Measurements from ENCODE around the gene CDA.

Gene CDA

GRCh38 chr1:20587661-20588053, 1.2 kb upstream of the CDA start:
- TF ChIP-seq, protein P1, sequence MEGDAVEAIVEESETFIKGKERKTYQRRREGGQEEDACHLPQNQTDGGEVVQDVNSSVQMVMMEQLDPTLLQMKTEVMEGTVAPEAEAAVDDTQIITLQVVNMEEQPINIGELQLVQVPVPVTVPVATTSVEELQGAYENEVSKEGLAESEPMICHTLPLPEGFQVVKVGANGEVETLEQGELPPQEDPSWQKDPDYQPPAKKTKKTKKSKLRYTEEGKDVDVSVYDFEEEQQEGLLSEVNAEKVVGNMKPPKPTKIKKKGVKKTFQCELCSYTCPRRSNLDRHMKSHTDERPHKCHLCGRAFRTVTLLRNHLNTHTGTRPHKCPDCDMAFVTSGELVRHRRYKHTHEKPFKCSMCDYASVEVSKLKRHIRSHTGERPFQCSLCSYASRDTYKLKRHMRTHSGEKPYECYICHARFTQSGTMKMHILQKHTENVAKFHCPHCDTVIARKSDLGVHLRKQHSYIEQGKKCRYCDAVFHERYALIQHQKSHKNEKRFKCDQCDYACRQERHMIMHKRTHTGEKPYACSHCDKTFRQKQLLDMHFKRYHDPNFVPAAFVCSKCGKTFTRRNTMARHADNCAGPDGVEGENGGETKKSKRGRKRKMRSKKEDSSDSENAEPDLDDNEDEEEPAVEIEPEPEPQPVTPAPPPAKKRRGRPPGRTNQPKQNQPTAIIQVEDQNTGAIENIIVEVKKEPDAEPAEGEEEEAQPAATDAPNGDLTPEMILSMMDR (IDR thresholded peaks at IDR 0.05) = no peak
- peak overlapping the region; percentile 98 for H3K27ac ChIP-seq
- peaks cover 12% of the 10 kb centered on the region for H3K36me3 ChIP-seq
- H3K4me1 ChIP-seq (ENCODE audit: control insufficient read depth in 1 of 2, insufficient read depth in 1 of 2, low read depth in 1 of 2, low read length in 1 of 2) = peaks cover 42 to 59% of the 10 kb centered on the region in 2 experiments
- H3K9me3 ChIP-seq = no peaks in the 10 kb centered on the region
- H3K4me3 ChIP-seq (ENCODE audit: low read depth in 1 of 2, low read length in 1 of 2) = no peak overlapping the region
- no peaks in the 10 kb centered on the region for H3K27me3 ChIP-seq

DNA sequence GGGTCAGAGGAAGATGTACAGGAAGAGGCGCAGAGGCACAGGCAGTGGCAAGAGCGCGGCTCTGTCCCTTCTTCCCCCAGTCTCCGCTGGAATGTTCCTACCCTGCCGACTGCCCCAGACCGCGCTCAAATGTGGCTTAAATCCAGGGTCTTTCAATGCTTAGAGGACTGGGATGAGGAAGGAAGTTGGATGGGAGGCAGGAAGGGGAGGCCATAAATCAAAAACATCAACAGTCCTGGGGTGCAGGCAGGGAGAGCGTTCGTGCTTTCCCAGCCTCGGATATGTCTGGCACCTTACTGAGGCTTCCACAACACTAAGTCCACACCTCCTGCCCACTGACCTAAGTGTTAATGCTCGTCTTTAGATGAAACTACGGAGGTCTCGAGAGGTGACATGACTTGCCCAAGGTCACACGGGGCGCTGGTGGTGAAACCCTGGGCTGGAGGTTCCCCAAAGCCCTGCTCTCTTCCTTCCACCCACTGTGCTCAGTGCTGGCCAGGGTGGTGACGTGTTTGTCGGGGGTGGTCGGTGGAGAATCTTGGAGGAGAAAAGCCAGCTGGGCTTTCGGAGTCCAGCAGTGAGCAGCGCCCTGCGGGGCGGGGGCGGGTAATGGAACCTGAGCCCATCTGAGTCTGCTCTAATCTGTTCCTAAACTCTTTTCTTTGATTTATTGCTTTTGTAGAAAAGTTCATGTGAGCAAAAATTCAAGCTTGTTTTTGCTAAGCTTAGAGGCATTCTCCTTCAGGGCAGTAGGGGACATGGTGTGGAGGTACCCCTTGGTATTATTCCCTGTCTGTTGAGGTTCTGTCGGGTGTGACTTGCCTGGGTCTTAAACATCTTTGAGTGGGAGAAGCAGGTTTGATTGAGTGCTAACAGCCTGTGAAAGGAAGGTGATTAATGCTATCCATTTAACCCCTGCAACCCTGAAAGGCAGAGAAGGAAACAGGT, 708 bp downstream of the CDA start:
- Histone ChIP-seq H3K27ac (peak overlapping the region; percentile 98), H3K27me3 (no peaks in the 10 kb centered on the region), H3K36me3 (peaks cover 31% of the 10 kb centered on the region), H3K9me3 (no peaks in the 10 kb centered on the region), H3K4me1 (ENCODE audit: control insufficient read depth in 1 of 2, insufficient read depth in 1 of 2, low read depth in 1 of 2, low read length in 1 of 2) (peaks cover 61 to 79% of the 10 kb centered on the region in 2 experiments), H3K4me3 (ENCODE audit: low read depth in 1 of 2, low read length in 1 of 2) (peak overlapping the region; percentile 85 to 98)
- TF ChIP-seq, protein P1 (IDR thresholded peaks at IDR 0.05) = no peak

DNA sequence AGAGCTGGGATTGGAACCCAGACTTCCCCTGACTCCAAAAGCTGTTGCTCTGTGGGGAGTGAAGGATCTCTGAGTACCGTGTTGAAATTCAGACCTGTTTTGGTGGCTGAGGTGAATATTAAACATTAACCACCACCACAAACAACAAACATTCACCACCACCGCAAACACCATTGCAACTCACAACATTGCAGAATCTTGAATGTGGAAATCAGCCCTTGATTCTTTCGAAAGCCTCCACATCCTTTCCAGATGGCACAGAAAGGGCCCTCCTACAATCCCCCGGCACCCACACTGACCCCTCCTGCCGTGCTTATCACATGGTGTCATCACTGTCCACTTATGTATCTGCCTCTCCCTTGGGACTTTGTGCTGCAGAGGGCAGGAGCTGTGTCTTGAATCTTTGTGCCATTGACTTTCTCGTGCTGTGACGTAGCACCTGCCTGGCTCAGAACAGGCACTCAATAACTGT, 1.4 kb downstream of the CDA start:
- H3K9me3 ChIP-seq = no peaks in the 10 kb centered on the region
- TF ChIP-seq, protein P1 (IDR thresholded peaks at IDR 0.05) = peak; percentile 9
- H3K36me3 ChIP-seq = peaks cover 39% of the 10 kb centered on the region
- H3K27ac ChIP-seq = peak overlapping the region; percentile 98
- no peaks in the 10 kb centered on the region for H3K27me3 ChIP-seq
- H3K4me3 ChIP-seq (ENCODE audit: low read depth in 1 of 2, low read length in 1 of 2) = peak overlapping the region; percentile 85 to 98
- H3K4me1 ChIP-seq (ENCODE audit: control insufficient read depth in 1 of 2, insufficient read depth in 1 of 2, low read depth in 1 of 2, low read length in 1 of 2) = peaks cover 68 to 82% of the 10 kb centered on the region in 2 experiments

DNA sequence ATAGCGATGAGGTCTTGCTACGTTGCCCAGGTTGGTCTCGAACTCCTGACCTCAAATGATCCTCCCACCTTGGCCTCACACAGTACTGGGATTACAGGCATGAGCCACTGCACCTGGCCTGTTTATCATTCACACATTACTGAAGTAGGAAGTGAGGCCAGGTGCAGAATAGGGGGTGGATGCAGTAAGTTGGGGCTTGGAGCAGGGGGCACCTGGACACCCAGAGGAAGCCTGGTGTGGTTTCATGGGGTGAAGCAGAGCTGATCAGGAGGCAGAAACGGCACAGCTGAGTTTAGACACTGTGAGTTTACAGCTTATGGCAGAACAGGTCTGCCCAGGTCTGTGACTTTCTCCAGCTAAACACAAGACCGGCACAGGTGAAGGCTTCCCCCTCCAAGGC, 4.9 kb downstream of the CDA start:
- TF ChIP-seq, protein P1 (IDR thresholded peaks at IDR 0.05) = no peak
- Histone ChIP-seq H3K36me3 (peaks cover 41% of the 10 kb centered on the region), H3K27ac (peak overlapping the region; percentile 98), H3K27me3 (no peaks in the 10 kb centered on the region), H3K4me1 (ENCODE audit: control insufficient read depth in 1 of 2, insufficient read depth in 1 of 2, low read depth in 1 of 2, low read length in 1 of 2) (peaks cover 89 to 99% of the 10 kb centered on the region in 2 experiments), H3K4me3 (ENCODE audit: low read depth in 1 of 2, low read length in 1 of 2) (peak overlapping the region in 1 of 2 experiments; percentile 34), H3K9me3 (no peaks in the 10 kb centered on the region)

DNA sequence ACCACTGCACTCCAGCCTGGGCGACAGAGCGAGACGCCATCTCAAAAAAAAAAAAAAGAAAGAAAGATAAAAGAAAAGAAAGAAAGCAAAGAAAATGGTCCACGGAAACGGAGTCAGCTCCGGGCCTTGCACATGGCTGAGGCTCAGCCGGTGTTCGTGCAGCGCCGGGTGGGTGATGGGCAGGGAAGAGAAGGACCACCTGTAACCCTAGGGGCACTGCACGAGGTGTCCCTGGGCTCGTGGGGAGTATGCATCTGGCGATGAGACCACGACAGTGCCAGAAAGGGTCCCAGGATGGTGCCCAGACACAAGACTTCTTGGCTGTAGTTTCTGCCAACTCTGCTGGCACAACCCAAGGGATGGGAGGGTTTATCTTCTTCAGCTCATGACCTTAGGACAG, 5.8 kb downstream of the CDA start:
- Histone ChIP-seq H3K27ac (peak overlapping the region; percentile 98), H3K27me3 (no peaks in the 10 kb centered on the region), H3K4me3 (ENCODE audit: low read depth in 1 of 2, low read length in 1 of 2) (peak overlapping the region in 1 of 2 experiments; percentile 24), H3K4me1 (ENCODE audit: control insufficient read depth in 1 of 2, insufficient read depth in 1 of 2, low read depth in 1 of 2, low read length in 1 of 2) (peaks cover 96 to 99% of the 10 kb centered on the region in 2 experiments), H3K36me3 (peaks cover 41% of the 10 kb centered on the region), H3K9me3 (no peaks in the 10 kb centered on the region)
- TF ChIP-seq, protein P1 (IDR thresholded peaks at IDR 0.05) = no peak

Measured in neutrophil (primary cell).